ENCODE results near the gene BBS2.
"Not testable (repeated sequence)": the region's sequence is repeated elsewhere in the genome, so short reads cannot be mapped to it uniquely, and the experiment has no call there.

Gene BBS2

DNA sequence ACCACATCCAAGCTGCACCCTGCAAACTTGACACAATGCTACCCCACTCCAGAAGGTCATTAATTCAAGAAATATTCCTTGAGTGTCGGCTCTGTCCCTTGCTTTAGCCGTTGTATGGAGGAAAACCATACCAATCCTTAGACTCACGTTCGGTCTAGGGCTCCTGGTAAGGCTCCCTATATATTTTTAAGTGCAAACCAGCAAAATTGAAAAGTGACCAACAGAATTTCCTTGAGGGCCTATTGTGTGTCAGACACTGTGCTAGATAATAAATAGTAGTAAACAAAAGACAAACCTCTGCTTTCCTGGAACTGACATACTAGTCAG lies 390 bp upstream of the BBS2 start:
- no peak for DNase-seq

DNA sequence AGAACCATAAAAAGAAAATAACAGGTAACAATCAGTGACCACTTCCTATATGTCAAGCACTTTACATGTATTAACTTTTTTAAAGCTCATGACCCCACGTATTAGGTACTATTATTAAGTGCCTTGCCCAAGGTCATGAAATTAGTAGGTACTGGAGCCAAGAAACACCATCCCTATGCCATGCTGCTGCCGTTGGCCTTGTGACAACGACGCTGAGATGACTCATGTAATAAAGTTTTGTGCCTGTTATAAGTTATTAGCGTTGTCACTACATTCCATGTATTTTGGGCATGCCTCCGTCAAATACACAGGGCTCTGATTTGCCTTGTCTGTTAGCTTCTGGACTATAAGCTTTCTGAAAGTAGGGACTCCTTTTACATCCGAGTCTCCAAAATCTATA lies 1.4 kb downstream of the BBS2 start:
- no peak for DNase-seq

DNA sequence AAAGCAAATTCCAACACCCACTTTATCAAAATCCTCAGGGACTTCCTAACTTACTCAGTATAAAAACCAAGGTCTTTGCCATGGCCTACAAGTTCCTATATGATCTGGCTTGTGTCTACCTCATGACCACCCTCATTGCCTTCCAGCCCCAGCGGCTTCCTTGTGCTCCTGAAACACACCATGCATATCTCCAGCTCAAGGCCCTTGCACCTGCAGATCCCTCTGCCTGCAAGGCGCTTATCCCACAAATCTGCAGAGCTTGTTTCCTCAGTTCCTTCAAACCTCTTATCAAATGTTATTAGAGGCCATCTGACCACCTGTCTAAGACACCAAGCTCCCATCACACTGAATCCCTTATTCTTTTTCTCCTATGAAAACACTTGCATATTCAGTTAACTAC lies 2.6 kb downstream of the BBS2 start:
- no peak for DNase-seq

DNA sequence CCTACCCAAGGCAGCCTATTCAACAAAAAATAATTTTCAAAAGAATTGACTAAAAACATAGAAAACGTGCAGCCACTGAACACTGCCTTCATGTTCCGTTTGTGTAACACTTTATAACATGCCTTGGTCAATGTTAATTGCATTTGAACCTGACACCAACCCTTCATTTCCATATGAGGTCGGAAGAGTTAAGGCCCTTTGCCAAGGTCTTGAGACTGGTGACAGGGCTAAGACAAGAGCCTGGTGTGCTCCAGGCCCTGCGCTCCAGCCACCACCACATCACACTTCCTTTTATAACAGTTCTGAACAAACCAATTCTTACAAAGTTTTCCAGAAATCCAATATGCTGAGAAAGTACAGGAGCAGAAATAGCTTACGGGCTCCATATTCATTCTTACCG lies 4.2 kb downstream of the BBS2 start:
- DNase-seq, result no peak

DNA sequence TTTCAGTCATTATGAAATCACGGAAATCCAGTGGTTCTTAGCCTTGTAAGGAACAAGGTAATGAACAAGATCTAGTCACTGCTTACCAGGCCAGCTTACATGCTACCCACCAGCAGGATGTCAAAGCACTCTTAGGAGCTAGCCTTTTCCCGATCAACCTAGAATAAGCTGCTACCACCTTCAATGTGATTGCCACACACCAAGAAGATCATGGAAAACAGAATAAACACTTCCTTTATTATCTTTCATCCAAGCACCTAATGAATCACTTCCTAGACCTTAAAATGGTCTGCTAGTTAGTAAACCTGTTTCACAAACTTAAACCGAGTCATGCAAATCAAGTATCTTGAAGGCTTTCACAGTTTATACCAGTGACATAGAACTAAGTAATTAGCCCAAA lies 5.0 kb downstream of the BBS2 start:
- no peak for DNase-seq

DNA sequence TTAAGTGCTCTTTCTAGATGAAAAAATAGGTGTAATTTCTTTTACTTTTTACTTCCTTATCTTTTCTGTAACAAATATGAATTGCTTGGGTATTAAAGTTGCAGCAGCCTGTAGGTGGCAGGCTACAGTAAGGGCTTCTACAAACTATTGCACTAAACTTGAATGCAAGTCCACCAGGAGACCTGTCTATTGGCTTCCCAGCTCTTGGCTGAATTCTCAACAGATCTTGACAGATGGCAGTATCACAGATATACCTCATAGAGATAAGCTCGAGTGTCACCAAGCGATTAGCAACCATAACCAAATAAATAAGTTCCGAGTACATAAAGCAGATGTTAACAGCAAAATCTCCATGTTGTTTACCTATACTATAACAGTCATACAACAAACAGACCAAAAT lies 5.9 kb downstream of the BBS2 start:
- peak; percentile 19 for DNase-seq

DNA sequence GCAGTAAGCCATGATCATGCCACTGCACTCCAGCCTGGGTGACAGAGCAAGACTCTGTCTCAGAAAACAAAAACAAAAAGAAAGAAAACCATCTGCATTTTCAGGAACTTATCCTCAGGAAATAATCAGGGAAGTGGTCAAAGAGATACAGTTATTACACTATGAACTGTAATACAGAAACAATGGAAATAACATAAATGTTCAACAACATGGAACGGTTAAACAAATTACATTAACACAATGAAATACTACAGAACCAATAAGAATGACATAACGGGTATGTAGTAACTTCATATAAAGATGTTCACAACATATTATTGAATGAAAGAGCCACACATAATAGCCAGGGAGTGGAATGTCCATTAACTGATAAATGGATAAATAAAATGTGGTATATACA lies 6.7 kb downstream of the BBS2 start:
- DNase-seq, result no peak

DNA sequence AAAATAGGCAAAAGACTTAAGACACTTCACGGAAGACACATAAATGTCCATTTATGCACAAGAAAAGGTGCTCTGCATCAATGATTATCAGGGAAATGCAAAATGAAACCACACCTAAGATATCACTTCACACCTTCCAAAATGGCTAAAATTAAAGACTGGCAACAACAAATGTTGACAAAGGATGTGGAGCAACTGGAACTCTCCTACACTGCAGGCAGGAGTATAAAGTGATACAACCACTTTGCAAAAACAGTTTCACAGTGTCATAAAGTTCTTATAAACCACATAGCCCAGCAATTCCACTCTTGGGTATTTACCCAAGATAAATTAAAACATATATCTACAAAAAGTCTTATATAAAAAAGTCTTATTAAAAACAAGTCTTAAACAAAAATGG lies 7.8 kb downstream of the BBS2 start:
- DNase-seq, result no peak

DNA sequence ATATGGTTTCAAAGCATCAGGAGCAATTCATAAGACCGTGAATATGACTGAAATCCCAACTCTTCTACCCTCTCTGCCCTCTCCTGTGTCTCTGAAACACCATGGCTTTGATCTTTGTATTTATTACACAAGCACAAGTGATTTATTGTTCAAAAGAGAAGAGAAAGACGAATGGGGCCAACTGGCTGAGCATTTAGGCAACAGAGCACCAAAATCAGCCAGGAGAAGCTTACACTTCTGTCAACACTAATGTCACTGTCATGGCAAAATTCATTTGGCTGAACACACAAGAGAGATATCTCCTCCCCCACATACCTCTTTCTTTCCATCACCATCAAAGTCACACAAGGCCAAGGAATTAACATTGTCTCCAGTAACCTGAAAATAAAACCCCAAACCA lies 9.3 kb downstream of the BBS2 start:
- DNase-seq, result no peak

DNA sequence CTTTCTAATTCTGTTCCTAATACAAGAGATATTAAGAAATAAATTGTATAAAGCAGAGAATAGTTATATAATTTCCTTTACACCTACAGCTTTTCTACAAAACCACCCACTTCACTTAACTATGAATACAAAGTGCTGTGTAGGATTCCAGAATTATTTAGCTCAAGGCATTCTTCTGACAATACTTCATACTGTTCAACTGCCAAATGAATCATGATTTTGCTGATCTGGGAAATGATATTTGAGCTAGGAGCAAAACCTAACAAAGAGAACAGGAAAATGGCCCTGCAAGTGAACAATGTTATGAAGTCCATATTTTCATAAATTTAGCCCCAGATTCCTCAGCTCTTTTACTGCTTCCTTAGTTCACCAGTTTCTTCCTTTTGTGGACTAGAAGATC lies 12.9 kb downstream of the BBS2 start:
- DNase-seq, result no peak

DNA sequence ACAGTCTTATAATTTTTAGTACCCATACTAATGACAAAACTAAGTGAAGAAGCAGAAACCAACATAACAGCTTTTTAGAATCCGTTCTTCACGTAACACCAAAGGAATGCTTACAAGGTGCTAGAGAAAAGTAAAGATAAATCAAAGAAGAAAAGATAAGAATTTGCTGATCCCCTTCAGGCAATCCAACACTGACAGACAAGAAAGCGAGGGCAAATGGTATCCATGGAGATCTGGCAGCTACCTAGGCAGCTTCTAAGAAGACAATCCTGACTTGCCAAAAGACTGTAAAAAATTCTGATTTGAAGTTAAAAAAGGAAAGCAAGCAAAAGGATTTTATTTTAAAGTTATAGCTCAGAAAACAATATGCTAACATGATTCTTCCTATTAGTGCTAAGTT lies 14.6 kb downstream of the BBS2 start:
- no peak for DNase-seq

DNA sequence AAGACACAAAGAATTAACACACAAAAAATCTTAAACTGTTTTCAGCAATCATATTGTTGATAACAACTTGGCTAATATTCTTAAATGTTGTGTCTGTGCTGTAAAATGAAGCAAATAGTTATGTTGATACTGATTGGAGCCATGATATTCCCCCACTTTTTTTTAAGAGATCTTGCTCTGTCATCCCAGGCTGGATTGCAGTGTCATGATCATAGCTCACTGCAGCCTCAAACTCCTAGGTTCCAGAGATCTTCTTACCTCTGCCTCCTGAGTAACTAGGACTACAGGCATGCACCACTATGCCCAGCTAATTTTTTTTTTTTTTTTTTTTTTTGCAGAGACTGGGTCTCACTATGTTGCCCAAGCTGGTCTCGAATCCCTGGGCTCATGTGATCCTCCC lies 26.0 kb downstream of the BBS2 start:
- no peak for DNase-seq

DNA sequence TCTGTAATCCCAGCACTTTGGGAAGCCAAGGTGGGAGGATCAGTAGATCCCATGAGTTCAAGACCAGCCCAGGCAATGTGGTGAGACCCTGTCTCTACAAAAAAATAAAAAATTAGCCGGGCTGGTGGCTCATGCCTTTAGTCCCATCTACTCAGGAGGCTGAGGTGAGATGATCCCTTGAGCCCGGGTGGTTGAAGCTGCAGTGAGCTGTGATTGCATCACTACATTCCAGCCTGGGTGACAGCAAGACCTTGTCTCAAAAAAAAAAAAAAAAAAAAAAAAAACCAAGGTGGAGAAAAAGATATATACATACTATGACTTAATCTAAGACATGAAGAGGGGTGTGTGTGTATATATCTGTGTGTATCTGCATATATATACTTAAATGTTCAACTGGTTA lies 26.7 kb downstream of the BBS2 start:
- no peak for DNase-seq

DNA sequence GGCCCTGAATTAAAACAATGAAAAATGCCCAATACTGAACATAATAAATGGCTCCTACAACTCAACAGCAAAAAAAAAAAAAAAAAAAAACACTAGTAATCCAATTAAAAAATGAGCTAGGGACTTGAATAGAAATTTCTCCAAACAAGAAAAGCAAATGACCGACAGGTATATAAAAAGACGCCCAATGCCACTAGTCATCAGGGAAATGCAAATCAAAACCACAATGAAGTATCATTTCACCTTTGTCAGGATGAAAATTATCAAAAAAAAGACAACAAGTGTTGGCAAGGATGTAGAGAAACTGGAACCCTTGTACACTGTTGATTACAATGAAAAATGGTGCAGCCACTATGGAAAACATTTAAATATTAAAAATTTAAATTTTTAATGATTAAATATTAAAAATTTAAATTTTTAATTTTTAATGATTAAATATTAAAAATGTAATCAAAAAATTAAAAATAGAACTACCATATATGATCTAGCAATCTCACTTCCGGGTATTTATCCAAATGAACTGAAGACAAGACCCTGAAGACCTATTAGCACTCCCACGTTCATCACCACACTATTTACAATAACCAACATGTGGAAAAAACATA lies 28.1 kb downstream of the BBS2 start:
- DNase-seq, result no peak

DNA sequence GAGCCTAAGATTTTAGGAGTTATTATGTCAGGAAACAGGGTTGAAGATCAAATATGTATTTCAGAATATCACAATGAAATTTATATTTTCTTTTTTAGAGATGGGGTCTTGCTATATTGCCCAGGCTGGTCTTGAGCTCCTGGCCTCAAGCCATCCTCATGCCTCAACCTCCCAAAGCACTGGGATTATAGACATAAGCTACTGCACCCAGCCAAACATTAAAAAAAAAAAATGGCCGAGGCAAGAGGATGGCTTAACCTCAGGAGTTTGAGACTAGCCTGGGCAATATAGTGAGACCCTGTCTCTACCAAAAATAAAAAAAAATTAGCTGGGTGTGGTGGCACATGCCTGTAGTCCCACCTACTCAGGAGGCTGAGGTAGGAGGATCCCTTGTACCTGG lies 31.0 kb downstream of the BBS2 start:
- not testable (repeated sequence) for DNase-seq

DNA sequence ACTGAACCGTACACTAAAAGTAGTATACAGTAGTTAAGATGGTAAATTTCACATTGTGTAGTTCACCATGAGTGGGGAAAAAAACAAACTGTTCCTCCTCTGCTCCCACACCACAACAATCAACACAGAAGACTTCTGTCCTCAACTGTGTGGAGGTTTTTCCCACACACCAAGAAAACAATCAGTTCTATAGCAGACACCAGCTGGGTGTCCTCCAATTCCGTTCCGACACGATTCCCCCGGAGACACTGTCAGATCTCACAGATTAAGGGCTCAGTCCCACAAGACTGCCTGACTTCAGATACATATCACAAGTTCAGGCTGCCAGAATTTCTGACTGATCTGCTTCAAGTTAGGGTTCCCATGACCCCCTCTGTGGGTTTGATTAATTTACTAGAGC lies 31.8 kb downstream of the BBS2 start:
- DNase-seq, result no peak

DNA sequence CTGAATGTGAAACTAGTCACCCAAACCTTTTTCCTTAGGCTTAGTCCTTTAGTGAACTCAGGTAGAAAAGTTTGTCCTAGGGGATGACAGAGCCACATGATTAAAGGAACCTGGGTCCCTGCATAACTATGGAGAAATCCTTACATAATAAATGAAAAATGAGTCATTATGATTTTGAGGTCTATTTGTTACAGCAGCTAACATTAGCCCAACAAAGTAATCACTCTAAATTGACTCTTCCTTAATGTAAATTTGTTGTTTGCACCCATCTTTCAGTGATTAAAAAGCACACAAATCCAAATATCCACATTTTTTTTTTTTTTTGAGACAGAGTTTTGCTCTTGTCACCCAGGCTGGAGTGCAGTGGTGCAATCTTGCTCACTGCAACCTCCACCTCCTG lies 36.4 kb downstream of the BBS2 start:
- no peak for DNase-seq

DNA sequence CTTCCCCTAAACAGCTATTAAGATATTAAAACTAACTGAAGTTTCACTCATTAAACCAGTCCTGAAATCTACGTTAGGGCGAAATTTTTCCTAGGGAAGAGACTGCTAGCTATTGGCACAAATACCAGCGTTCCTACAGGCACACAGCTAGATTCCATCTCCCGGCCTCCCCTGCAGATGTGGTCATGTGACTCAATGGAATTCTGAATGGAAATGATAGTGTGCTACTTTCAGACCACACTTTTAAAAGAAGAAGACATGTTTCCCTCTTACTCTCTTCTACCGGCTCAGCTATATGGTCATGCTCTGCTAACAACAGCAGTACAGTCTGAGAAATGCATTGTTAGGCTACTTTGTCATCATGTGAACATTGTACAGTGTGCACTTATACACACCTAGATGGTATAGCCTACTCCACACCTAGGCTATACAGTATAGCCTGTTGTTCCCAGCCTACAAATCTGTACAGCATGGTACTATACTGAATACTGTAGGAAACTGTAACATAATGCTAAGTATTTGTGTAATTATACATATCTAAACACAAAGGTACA lies 37.1 kb downstream of the BBS2 start:
- DNase-seq, result no peak

DNA sequence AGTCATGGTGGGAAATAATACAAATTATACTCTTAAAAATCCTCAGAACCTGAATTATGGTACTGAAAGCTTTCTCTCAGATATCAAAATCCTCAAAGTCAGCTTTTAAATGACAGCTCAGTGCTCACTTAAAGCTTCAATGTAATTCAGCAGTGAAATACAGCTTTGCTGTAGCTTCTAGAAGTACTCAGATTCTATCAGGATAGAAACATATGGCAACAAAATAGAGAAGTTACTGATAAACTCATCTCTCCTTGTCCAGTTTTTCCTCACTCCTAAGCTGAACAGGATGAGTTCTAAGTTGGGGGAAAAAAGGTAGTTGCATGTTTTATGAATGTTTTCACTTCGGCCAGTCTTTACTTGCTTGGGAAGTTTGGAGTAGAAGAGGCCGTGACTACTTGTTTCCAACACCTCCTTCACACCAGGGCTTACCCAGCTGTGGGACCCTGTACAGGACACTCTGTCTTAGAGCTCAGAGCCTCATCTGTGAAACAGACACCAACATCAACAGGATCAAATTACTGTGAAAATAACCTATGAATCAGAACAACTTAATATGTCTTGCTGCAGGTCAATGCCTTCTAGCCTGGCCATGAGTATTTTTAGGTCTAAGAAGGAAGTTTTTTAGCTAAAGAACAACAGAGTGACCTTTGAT lies 38.2 kb downstream of the BBS2 start:
- DNase-seq, result no peak

DNA sequence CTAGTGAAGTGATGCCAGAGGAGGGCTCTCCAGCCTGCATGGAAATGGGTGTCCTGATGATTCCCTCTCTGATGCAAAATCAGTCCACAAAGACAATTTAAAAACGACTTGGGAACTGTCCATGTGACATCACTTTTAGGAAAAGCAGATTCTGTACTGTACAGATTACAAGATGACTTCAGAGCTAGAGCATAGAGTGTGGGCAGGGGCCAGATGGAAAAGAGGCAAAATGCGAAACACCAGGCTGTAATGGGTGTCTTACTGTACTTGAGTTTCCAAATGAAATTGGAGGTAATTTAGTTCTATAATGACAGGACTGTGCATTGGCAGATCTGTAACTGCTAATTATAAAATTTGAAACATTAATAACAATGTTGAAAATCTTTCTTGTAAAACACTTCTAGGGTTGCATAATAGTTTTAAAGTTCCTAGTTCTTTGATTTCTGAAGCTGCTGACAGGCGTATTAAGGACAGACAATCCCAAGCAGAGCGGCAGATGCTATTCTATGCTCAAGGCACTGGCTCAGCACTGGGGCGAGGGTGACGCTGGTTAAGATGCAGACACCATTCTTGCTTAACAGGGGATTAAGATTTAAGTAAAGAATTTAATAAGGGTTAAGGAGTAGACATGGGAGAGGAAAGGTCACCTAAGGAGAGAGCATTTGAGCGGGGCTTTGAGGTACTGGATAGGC lies 38.9 kb downstream of the BBS2 start:
- no peak for DNase-seq

DNA sequence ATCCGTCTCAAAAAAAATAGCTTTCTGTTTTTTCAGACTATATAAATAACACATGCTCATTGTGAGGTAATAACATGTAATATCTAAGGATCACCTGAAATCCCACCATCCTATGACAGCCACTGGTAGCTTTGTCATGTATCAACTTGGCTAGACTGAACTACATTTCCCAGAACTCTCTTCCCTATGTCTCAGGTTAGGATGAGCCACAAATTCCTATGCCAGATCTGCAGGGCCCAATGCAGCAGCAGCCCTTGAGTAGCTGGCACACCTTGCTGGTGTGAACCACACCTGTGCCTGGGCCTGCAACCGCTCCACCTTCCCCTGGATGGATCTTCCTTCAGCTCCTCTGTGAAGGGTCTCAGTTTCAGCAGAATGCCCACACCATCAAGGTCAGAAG lies 40.4 kb downstream of the BBS2 start:
- DNase-seq, result no peak

DNA sequence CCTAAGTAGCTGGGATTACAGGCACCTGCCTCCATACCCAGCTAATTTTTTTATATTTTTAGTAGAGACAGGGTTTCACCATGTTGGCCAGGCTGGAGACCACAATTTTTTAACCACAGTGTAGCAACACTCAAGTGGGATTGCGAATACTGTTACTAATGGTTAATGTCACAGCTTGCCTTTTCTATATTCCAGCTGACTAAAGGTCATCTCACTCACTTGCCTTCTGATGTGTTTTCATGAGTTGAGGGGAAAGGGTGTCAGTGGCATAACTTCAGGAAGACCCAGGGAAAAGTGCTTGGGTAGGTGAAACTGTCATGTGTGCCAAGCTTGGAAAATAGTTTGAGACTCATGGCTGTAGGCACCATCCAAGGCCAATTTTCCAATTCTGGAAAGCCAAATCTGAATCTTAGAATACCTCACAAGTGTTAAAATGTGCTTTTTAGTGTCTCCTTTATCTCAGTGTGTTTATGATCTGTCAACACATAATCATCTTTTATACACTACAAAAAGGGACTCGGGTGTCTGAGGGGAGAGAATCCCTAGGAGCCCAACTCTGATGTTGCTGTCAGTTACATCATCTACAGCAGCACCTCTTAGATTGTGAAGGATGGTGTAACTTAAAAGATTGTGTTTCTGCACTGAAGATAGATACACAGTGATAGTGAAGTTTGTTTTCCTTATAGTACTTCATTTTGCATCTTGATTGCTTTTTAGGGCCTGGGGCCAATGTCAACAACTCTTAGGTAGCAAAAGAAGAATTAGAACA lies 41.4 kb downstream of the BBS2 start:
- DNase-seq, result no peak

DNA sequence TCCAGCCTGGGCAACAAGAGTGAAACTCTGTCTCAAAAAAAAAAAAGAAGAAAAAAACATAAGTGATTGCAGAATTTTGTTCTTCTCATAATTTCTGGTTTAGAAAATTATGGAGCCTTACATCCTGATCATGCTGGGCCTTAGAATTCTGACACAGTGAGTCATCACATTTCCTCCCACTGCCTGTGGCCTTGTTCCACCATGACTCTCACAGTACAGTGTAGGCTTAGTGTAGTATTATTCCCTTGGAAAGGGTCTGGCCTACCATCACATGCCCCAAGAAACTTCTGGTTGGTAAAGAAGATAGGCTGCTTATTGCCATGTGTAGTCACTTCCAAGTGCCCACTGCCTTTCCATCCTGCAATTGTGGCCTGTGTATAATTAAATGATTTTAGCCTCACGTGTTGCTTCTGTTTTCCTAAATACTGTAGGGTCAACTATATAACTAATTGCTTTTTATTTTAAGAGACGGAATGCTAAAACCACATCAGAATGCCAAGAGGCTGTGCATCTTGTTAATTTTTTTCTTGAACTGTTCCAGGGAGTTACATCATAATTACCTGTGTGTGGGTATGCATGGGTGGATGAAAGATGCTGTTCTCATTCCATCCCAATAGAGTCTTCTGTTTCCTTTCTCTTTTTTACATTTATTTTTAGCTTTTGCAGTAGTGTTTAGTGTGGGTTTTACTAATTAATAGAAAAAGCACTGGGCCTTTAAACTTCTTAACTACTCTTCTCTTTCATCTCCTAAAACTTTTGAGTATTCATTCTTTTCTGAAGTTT lies 42.5 kb downstream of the BBS2 start:
- DNase-seq, result no peak
